Activated T-cell treated with anti-CD3 and anti-CD28 coated beads, Interleukin-2, amount 50 U/mL, for 24 hours (primary cell): ENCODE measurements around the gene FOXB2.
"Not testable (repeated sequence)": the region's sequence is repeated elsewhere in the genome, so short reads cannot be mapped to it uniquely, and the experiment has no call there.

Experiments used
- DNase-seq: peaks from one replicate; pipeline ENCODE4 v3.0.0-alpha.2; 2020
- H3K27ac Mint-ChIP-seq: 2 replicates; pipeline ENCODE4 v1.8.0; 2020; ENCODE audit warnings: mild to moderate bottlenecking, mixed read lengths
- H3K27me3 Mint-ChIP-seq: 2 replicates; pipeline ENCODE4 v1.8.0; 2020; ENCODE audit warnings: mixed read lengths
- H3K36me3 Mint-ChIP-seq: 2 replicates; pipeline ENCODE4 v1.8.0; 2020; ENCODE audit warnings: low read depth, mixed read lengths
- H3K4me1 Mint-ChIP-seq: 2 replicates; pipeline ENCODE4 v1.8.0; 2020; ENCODE audit warnings: low read depth, mixed read lengths
- H3K4me3 Mint-ChIP-seq: 2 replicates; pipeline ENCODE4 v1.8.0; 2020; ENCODE audit warnings: mild to moderate bottlenecking, moderate library complexity, mixed read lengths
- H3K9me3 Mint-ChIP-seq: 2 replicates; pipeline ENCODE4 v1.8.0; 2020; ENCODE audit warnings: mixed read lengths

Gene FOXB2

GRCh38 chr9:77019236-77019925 lies at the start of gene FOXB2:
Gene FOXB2, plus strand, starts transcription at chr9:77019655. Its CDS starts 0 bp downstream, at chr9:77019655.
- H3K4me3 Mint-ChIP-seq, result peak within 1 kb of the TSS; percentile 18

GRCh38 chr9:76969716-76970115 lies 49.7 kb upstream of the FOXB2 start:
- DNase-seq, result no peak
- H3K4me3 Mint-ChIP-seq, result no peak overlapping the region

More at GRCh38 chr9:77019236-77019925, at the start of gene FOXB2:
- Mint-ChIP-seq H3K27me3 (peaks cover 94% of the 10 kb centered on the region), H3K27ac (peak within 1 kb of the TSS; percentile 69), H3K9me3 (no peaks in the 10 kb centered on the region), H3K4me1 (peaks cover 39% of the 10 kb centered on the region), H3K36me3 (no peaks in the 10 kb centered on the region)
- peak; percentile 34 for DNase-seq

GRCh38 chr9:76978831-76979230 lies 40.6 kb upstream of the FOXB2 start:
- H3K27ac Mint-ChIP-seq, H3K27me3 Mint-ChIP-seq, H3K4me3 Mint-ChIP-seq, H3K9me3 Mint-ChIP-seq, DNase-seq, H3K36me3 Mint-ChIP-seq, H3K4me1 Mint-ChIP-seq: not testable (repeated sequence)

More at GRCh38 chr9:76969716-76970115, 49.7 kb upstream of the FOXB2 start:
- Mint-ChIP-seq H3K4me1 (no peaks in the 10 kb centered on the region), H3K9me3 (no peaks in the 10 kb centered on the region), H3K27ac (no peak overlapping the region), H3K36me3 (no peaks in the 10 kb centered on the region), H3K27me3 (peaks cover 8% of the 10 kb centered on the region)

GRCh38 chr9:76980566-76980965 lies 38.9 kb upstream of the FOXB2 start:
- no peaks in the 10 kb centered on the region for H3K9me3 Mint-ChIP-seq
- H3K36me3 Mint-ChIP-seq, result no peaks in the 10 kb centered on the region
- peaks cover 7% of the 10 kb centered on the region for H3K27me3 Mint-ChIP-seq
- no peak overlapping the region for H3K4me3 Mint-ChIP-seq
- no peaks in the 10 kb centered on the region for H3K4me1 Mint-ChIP-seq
- no peak overlapping the region for H3K27ac Mint-ChIP-seq
- no peak for DNase-seq

GRCh38 chr9:76984486-76984885 lies 35.0 kb upstream of the FOXB2 start:
- H3K27me3 Mint-ChIP-seq, result peaks cover 4% of the 10 kb centered on the region
- no peaks in the 10 kb centered on the region for H3K9me3 Mint-ChIP-seq
- H3K36me3 Mint-ChIP-seq, result no peaks in the 10 kb centered on the region
- H3K4me3 Mint-ChIP-seq, result no peak overlapping the region
- no peak for DNase-seq
- no peak overlapping the region for H3K27ac Mint-ChIP-seq
- H3K4me1 Mint-ChIP-seq, result no peaks in the 10 kb centered on the region

- Mint-ChIP-seq H3K27me3 (peaks cover 5% of the 10 kb centered on the region), H3K4me3 (no peak overlapping the region), H3K4me1 (no peaks in the 10 kb centered on the region), H3K9me3 (no peaks in the 10 kb centered on the region), H3K27ac (no peak overlapping the region), H3K36me3 (no peaks in the 10 kb centered on the region)
- no peak for DNase-seq
Observed at GRCh38 chr9:76985581-76985980, 33.9 kb upstream of the FOXB2 start.

GRCh38 chr9:76987594-76988200 lies 31.8 kb upstream of the FOXB2 start:
- Mint-ChIP-seq H3K4me1 (no peaks in the 10 kb centered on the region), H3K27me3 (peaks cover 7% of the 10 kb centered on the region), H3K27ac (no peak overlapping the region), H3K4me3 (no peak overlapping the region), H3K9me3 (no peaks in the 10 kb centered on the region), H3K36me3 (no peaks in the 10 kb centered on the region)
- DNase-seq, result no peak

- H3K4me1 Mint-ChIP-seq, result no peaks in the 10 kb centered on the region
- no peak overlapping the region for H3K4me3 Mint-ChIP-seq
- no peak overlapping the region for H3K27ac Mint-ChIP-seq
- no peaks in the 10 kb centered on the region for H3K36me3 Mint-ChIP-seq
- DNase-seq, result no peak
- H3K9me3 Mint-ChIP-seq, result no peaks in the 10 kb centered on the region
- peaks cover 7% of the 10 kb centered on the region for H3K27me3 Mint-ChIP-seq
Observed at GRCh38 chr9:76988941-76989340, 30.5 kb upstream of the FOXB2 start.

GRCh38 chr9:76989501-76989900 lies 30.0 kb upstream of the FOXB2 start:
- DNase-seq, result no peak
- Mint-ChIP-seq H3K27me3 (peaks cover 7% of the 10 kb centered on the region), H3K36me3 (no peaks in the 10 kb centered on the region), H3K4me3 (no peak overlapping the region), H3K27ac (no peak overlapping the region), H3K9me3 (no peaks in the 10 kb centered on the region), H3K4me1 (no peaks in the 10 kb centered on the region)

GRCh38 chr9:76996700-76997099 lies 22.8 kb upstream of the FOXB2 start:
- no peak overlapping the region for H3K27ac Mint-ChIP-seq
- no peaks in the 10 kb centered on the region for H3K4me1 Mint-ChIP-seq
- H3K9me3 Mint-ChIP-seq, result no peaks in the 10 kb centered on the region
- H3K27me3 Mint-ChIP-seq, result peaks cover 17% of the 10 kb centered on the region
- DNase-seq, result no peak
- H3K36me3 Mint-ChIP-seq, result no peaks in the 10 kb centered on the region
- H3K4me3 Mint-ChIP-seq, result no peak overlapping the region

- H3K36me3 Mint-ChIP-seq, result no peaks in the 10 kb centered on the region
- no peaks in the 10 kb centered on the region for H3K9me3 Mint-ChIP-seq
- no peak overlapping the region for H3K4me3 Mint-ChIP-seq
- no peaks in the 10 kb centered on the region for H3K4me1 Mint-ChIP-seq
- peaks cover 39% of the 10 kb centered on the region for H3K27me3 Mint-ChIP-seq
- no peak overlapping the region for H3K27ac Mint-ChIP-seq
- no peak for DNase-seq
Observed at GRCh38 chr9:76999261-76999660, 20.2 kb upstream of the FOXB2 start.

GRCh38 chr9:77000330-77000729 lies 19.1 kb upstream of the FOXB2 start:
- Mint-ChIP-seq H3K36me3 (no peaks in the 10 kb centered on the region), H3K27me3 (peaks cover 42% of the 10 kb centered on the region), H3K27ac (no peak overlapping the region), H3K4me1 (no peaks in the 10 kb centered on the region), H3K4me3 (no peak overlapping the region), H3K9me3 (no peaks in the 10 kb centered on the region)
- no peak for DNase-seq

- no peaks in the 10 kb centered on the region for H3K4me1 Mint-ChIP-seq
- no peaks in the 10 kb centered on the region for H3K9me3 Mint-ChIP-seq
- H3K4me3 Mint-ChIP-seq, result no peak overlapping the region
- no peaks in the 10 kb centered on the region for H3K36me3 Mint-ChIP-seq
- peaks cover 52% of the 10 kb centered on the region for H3K27me3 Mint-ChIP-seq
- H3K27ac Mint-ChIP-seq, result no peak overlapping the region
- DNase-seq, result no peak
Observed at GRCh38 chr9:77003366-77003765, 16.1 kb upstream of the FOXB2 start.

GRCh38 chr9:77005216-77005615 lies 14.2 kb upstream of the FOXB2 start:
- no peak for DNase-seq
- Mint-ChIP-seq H3K27ac (no peak overlapping the region), H3K36me3 (no peaks in the 10 kb centered on the region), H3K4me3 (no peak overlapping the region), H3K4me1 (no peaks in the 10 kb centered on the region), H3K27me3 (peaks cover 58% of the 10 kb centered on the region), H3K9me3 (no peaks in the 10 kb centered on the region)

- Mint-ChIP-seq H3K27me3 (peaks cover 69% of the 10 kb centered on the region), H3K27ac (no peak overlapping the region), H3K36me3 (no peaks in the 10 kb centered on the region), H3K4me3 (no peak overlapping the region), H3K9me3 (no peaks in the 10 kb centered on the region), H3K4me1 (peaks cover 10% of the 10 kb centered on the region)
- no peak for DNase-seq
Observed at GRCh38 chr9:77010527-77010926, 8.9 kb upstream of the FOXB2 start.
